GM12878 (cell line): ENCODE measurements around the gene LINC00237. TPM values are rescaled to one million over a fixed set of nuclear protein-coding genes. Genes with fewer than 3 reads are reported as not detected.

Experiments
- ATAC-seq: fragments of 200-7000 bp; cut with Tn5 transposase; 3 replicates; pipeline ENCODE4 v1.9.1; 2020; ENCODE audit warnings: mild to moderate bottlenecking, moderate library complexity
- BruUV-seq: library from RNA; stranded (reverse); fragments of 400-500 nt; replicated peaks from 2 replicates; lab custom pipeline; 2021; lab: Mats Ljungman, UMichigan
- CTCF ChIA-PET: fragments of 300-600 bp; sonication (Branson Sonifier 250); formaldehyde crosslinking; extraction: SDS; loops from one replicate; lab custom pipeline; 2021; ENCODE audit warnings: inconsistent platforms; lab: Yijun Ruan, JAX
- POLR2A ChIA-PET: fragments of 350-600 bp; formaldehyde crosslinking; extraction: SDS; loops from one replicate; lab custom pipeline; 2021; ENCODE audit warnings: inconsistent platforms; lab: Charles Lee
- RAD21 ChIA-PET: fragments of 300-600 bp; sonication (Branson Sonifier 250); formaldehyde crosslinking; loops from one replicate; lab custom pipeline; 2023; ENCODE audit warnings: antibody characterized with exemption; ENCODE audit not compliant: unreplicated experiment; lab: Charles Lee
- SMC1A ChIA-PET: fragments of 300-600 bp; sonication (Branson Sonifier 250); formaldehyde crosslinking; loops from one replicate; lab custom pipeline; 2023; ENCODE audit not compliant: unreplicated experiment, uncharacterized antibody; lab: Charles Lee
- DNase-seq: peaks from one replicate; pipeline ENCODE4 v3.0.0-alpha.2; 2011; ENCODE audit warnings: low read depth, low spot score
- FAIRE-seq: peaks from 3 replicates; lab custom pipeline; 2011; peaks lifted over from hg19 to GRCh38; lab: Jason Lieb, UNC
- H2AFZ ChIP-seq: 2 replicates; pipeline ENCODE4 v1.6.0; 2011; ENCODE audit warnings: low read depth, low read length, control low read depth; ENCODE audit not compliant: control insufficient read depth
- H3K27ac ChIP-seq: 2 replicates; pipeline ENCODE4 v1.5.1; 2011; ENCODE audit warnings: control low read depth; ENCODE audit not compliant: control insufficient read depth, insufficient read depth
- H3K27me3 ChIP-seq, 2 experiments: replicated peaks in 1 of 2; 2 replicates each; pipeline versions ENCODE4 v1.6.0 to v1.6.1; 2011; ENCODE audit warnings: low read length in 1 of 2; ENCODE audit not compliant: control insufficient read depth in 2 of 2, insufficient read depth in 2 of 2
- H3K36me3 ChIP-seq, 2 experiments: 2 replicates each; pipeline ENCODE4 v1.5.1; 2011; ENCODE audit warnings: low read length in 1 of 2; ENCODE audit not compliant: control insufficient read depth in 2 of 2, insufficient read depth in 2 of 2
- H3K4me1 ChIP-seq: 2 replicates; pipeline ENCODE4 v1.6.1; 2011; ENCODE audit warnings: mild to moderate bottlenecking, low read length, moderate library complexity, mixed read lengths; ENCODE audit not compliant: control insufficient read depth, insufficient read depth
- H3K4me2 ChIP-seq: 2 replicates; pipeline ENCODE4 v1.6.0; 2011; ENCODE audit warnings: control low read depth; ENCODE audit not compliant: control insufficient read depth, insufficient read depth
- H3K4me3 ChIP-seq: fragments of 200-600 bp; sonication (generic); 2 replicates; pipeline ENCODE4 v1.5.1; 2016
- H3K79me2 ChIP-seq: 2 replicates; pipeline ENCODE4 v1.6.0; 2011; ENCODE audit warnings: low read length; ENCODE audit not compliant: control insufficient read depth, insufficient read depth
- H3K9ac ChIP-seq: 2 replicates; pipeline ENCODE4 v1.8.0; 2011; ENCODE audit warnings: low read length, control low read depth, mixed read lengths; ENCODE audit not compliant: control insufficient read depth, insufficient read depth
- H3K9me3 ChIP-seq: replicated peaks from 3 replicates; pipeline ENCODE4 v1.5.1; 2011; ENCODE audit warnings: mild to moderate bottlenecking, low read length; ENCODE audit not compliant: control insufficient read depth, insufficient read depth
- H4K20me1 ChIP-seq: 2 replicates; pipeline ENCODE4 v1.6.0; 2011; ENCODE audit not compliant: control insufficient read depth, insufficient read depth
- ESRRA ChIP-seq: IDR thresholded peaks from 2 replicates; pipeline ENCODE4 v1.6.1; 2012; ENCODE audit warnings: mild to moderate bottlenecking, low read length, improper control_type of control experiment
- IRF3 ChIP-seq: fragments of 450-650 bp; IDR thresholded peaks from 2 replicates; pipeline ENCODE4 v1.6.1; 2014; ENCODE audit warnings: mild to moderate bottlenecking
- KAT2A ChIP-seq: conservative IDR thresholded peaks from 2 replicates; pipeline ENCODE4 v1.6.1; 2011; ENCODE audit warnings: low read depth, low read length; ENCODE audit not compliant: control insufficient read depth
- RELB ChIP-seq: fragments of 450-650 bp; IDR thresholded peaks from 2 replicates; pipeline ENCODE4 v1.6.1; 2017; ENCODE audit warnings: low read depth, mild to moderate bottlenecking, moderate library complexity
- USF2 ChIP-seq: IDR thresholded peaks from 2 replicates; pipeline ENCODE4 v1.6.1; 2011; ENCODE audit warnings: low read depth, low read length, improper control_type of control experiment, borderline replicate concordance
- YY1 ChIP-seq: IDR thresholded peaks from 2 replicates; pipeline ENCODE4 v1.6.1; 2011; ENCODE audit warnings: low read depth, mild to moderate bottlenecking, low read length
- ZBTB33 ChIP-seq: fragments of 450-650 bp; IDR thresholded peaks from 2 replicates; pipeline ENCODE4 v1.6.1; 2017; ENCODE audit warnings: mild to moderate bottlenecking
- WGBS: methylation state at CpG from one replicate; pipeline ENCODE4 v1.1.6; 2016; ENCODE audit warnings: low lambda C conversion rate; ENCODE audit not compliant: insufficient replicate concordance, insufficient coverage; ENCODE audit errors: missing lambda C conversion rate; 5-methylcytosine and 5-hydroxymethylcytosine counted together
- in situ Hi-C: fragments of 300-500 bp; cut with MboI; formaldehyde crosslinking; loops from 9 replicates; pipeline ENCODE4 v1.14.3; 2018; ENCODE audit warnings: mixed read lengths
- intact Hi-C: fragments of 100-400 bp; cut with micrococcal nuclease; formaldehyde crosslinking; loops from one replicate; pipeline ENCODE4 v1.14.2; 2022; ENCODE audit not compliant: unreplicated experiment
- polyA plus RNA-seq, 11 experiments: library from polyadenylated mRNA; depleted of rRNA in 4 of 11; unstranded in 6 of 11; stranded (reverse) in 5 of 11; fragments of >200 nt; fragmentation: Nextera tagmentation in 4 of 11; fragmentation: Illumina TruSeq in 1 of 11; extraction: Ambion mirVana in 4 of 11; extraction: Trizol in 1 of 11; gene quantifications; 1 replicate in 1 of 11; 2 replicates in 10 of 11; pipeline versions ENCODE4 v1.2.1 to v1.2.3, GENCODE V29; 2011 to 2016; ENCODE audit warnings: inconsistent platforms in 2 of 11, missing spikeins in 2 of 11, low read depth in 1 of 11
- total RNA-seq, 4 experiments: library from RNA; depleted of rRNA in 3 of 4; stranded (reverse); fragments of >200 nt in 3 of 4; fragmentation: Illumina TruSeq in 1 of 4; extraction: Trizol in 1 of 4; gene quantifications; 2 replicates each; pipeline versions ENCODE4 v1.2.1 to v1.2.3, GENCODE V29; 2013 to 2021

The LINC00237 gene
- total and polyA plus RNA-seq, 10 of the 15 experiments (the other 5 are each of a cell fraction or from before 2014, with no cell fraction given), result not detected

- DNase-seq (no peak), FAIRE-seq (no peak), ATAC-seq (no peak)
- intact Hi-C loops, result no loop called here
- no peak overlapping the region for H2AFZ ChIP-seq
- in situ Hi-C loops, result no loop called here
- H3K9ac ChIP-seq, result no peak overlapping the region
- ChIA-PET CTCF (no interaction called here), SMC1A (interaction anchor here (0.6 kb wide), 1 partner anchor 19 kb away, joined by 4 read pairs; no protein-coding TSS in a partner anchor), RAD21 (no interaction called here), POLR2A (no interaction called here)
- no peaks in the 10 kb centered on the region; a peak in 2 of 4 replicates for H3K27me3 ChIP-seq
- no peak overlapping the region for H3K27ac ChIP-seq
- TF ChIP-seq ZBTB33, result no peak
- no peak for TF ChIP-seq ESRRA
- no peak for TF ChIP-seq KAT2A
- TF ChIP-seq YY1, result no peak
- TF ChIP-seq IRF3, result no peak
- no peak for TF ChIP-seq USF2
- TF ChIP-seq RELB, result no peak
- no peaks in the 10 kb centered on the region for H3K79me2 ChIP-seq
- no TSS peak for BruUV-seq
- H4K20me1 ChIP-seq, result no peaks in the 10 kb centered on the region
- no peaks in the 10 kb centered on the region for H3K4me1 ChIP-seq
- H3K36me3 ChIP-seq, result no peaks in the 10 kb centered on the region
- WGBS, result 32% methylated on average over 4 of the region's 4 CpGs
- no peak overlapping the region for H3K4me3 ChIP-seq
- no peaks in the 10 kb centered on the region for H3K9me3 ChIP-seq
- H3K4me2 ChIP-seq, result no peak overlapping the region
These were observed 11.4 kb upstream of the LINC00237 start for GRCh38 chr20:21117521-21117920.
